SHP77 treated with DMSO at 0.1 percent for 48 hours (cell line): ENCODE results near the gene CEP104.
A peak's percentile ranks its signal among the peaks of the same experiment; 100 is the strongest.

Experiments
- DNase-seq: peaks from one replicate; lab custom pipeline; 2025; lab: John Stamatoyannopoulos, UW

CEP104 gene

GRCh38 chr1:3778590-3779264 is 78.3 kb downstream of the CEP104 start:
- no peak for DNase-seq

GRCh38 chr1:3777647-3778589 is 79.1 kb downstream of the CEP104 start:
- DNase-seq: no peak

- no peak for DNase-seq
Observed at GRCh38 chr1:3777078-3777547, 79.9 kb downstream of the CEP104 start.

GRCh38 chr1:3776231-3776961 is 80.6 kb downstream of the CEP104 start:
- DNase-seq: no peak

GRCh38 chr1:3775490-3776230 is 81.4 kb downstream of the CEP104 start:
- DNase-seq: peak; percentile 80

- DNase-seq: no peak
Observed at GRCh38 chr1:3774946-3775489, 82.0 kb downstream of the CEP104 start.

GRCh38 chr1:3774276-3774945 is 82.6 kb downstream of the CEP104 start:
- DNase-seq: no peak

- no peak for DNase-seq
Observed at GRCh38 chr1:3773572-3774275, 83.3 kb downstream of the CEP104 start.

- DNase-seq: no peak
Observed at GRCh38 chr1:3772715-3773571, 84.1 kb downstream of the CEP104 start, which contains the start of gene SMIM1. Gene SMIM1, plus strand, starts transcription at chr1:3772749. Its CDS starts 2,625 bp downstream, at chr1:3775374.

GRCh38 chr1:3772027-3772714 is 84.8 kb downstream of the CEP104 start:
- no peak for DNase-seq

- no peak for DNase-seq
Observed at GRCh38 chr1:3771108-3772026, 85.6 kb downstream of the CEP104 start.

GRCh38 chr1:3770047-3770765 is 86.8 kb downstream of the CEP104 start:
- DNase-seq: no peak

- no peak for DNase-seq
Observed at GRCh38 chr1:3768811-3769390, 88.1 kb downstream of the CEP104 start.

GRCh38 chr1:3767328-3767925 is 89.6 kb downstream of the CEP104 start:
- no peak for DNase-seq

GRCh38 chr1:3763351-3764125 is 93.5 kb downstream of the CEP104 start:
- no peak for DNase-seq
